NOMO-1 treated with DMSO at 0.1 percent for 48 hours (cell line): Measurements from ENCODE around the gene VWF.

Experiments used
- DNase-seq: peaks from one replicate; lab custom pipeline; 2025; ENCODE audit not compliant: unreplicated experiment; lab: John Stamatoyannopoulos, UW

Gene VWF

DNA sequence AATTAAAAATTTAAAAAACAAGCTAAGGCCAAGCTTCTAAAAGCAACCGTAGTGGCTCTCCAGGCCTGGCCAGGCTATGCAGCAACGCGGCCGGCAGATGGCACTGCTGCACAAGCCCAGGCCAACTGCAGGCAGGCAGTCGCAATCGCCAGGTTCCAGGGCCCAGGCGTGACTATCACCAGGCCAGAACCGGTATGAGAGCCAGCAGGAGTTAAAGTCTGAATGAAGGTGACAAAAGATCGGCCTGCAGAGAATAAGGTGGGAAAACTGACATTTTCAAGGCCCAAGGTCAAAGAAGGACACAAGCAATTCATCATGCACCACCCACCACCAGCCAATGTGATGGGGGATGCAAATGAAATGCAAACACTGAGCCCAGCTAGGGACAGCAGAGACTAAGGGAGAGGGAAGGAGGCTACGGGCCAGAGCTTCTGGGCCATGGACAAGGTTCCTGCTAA is 135.8 kb downstream of the VWF start:
- DNase-seq, result peak; percentile 47

DNA sequence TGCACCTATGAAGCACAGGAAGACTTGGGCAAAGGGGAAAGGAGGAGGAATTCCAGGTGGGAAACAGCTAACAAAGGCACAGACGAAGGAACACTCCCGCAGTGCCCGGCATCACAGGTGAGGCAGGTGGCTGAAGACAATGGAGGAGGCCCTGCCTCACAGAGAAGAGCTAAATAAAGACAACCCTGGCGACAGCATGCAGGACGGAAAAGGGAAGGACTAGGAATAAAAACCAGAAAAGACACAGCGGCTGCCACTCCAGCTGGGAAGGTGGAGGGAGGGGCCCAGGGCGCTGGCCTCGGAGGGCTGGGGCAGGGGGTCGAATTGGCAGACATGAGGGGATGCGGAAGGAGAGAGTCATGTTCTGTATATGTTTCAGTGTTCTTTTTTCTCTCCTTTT is 136.4 kb downstream of the VWF start:
- no peak for DNase-seq

DNA sequence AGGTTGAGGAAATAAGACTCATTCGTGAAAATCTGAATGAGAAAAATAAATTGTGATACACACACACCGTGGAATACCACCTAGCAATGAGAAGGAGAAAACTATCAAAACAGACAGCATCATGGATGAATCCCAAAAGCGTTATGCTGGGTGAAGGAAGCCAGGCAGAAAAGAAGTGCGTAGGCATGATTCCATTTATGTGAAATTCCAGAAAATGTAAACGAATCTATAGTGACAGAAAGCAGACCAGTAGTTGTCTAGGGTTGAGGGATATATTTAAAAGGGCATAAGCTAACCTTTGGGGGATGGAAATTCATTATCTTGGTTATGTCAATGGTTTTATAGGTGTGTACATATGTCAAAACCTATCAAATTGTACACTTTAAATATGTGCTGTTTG is 136.9 kb downstream of the VWF start:
- no peak for DNase-seq

DNA sequence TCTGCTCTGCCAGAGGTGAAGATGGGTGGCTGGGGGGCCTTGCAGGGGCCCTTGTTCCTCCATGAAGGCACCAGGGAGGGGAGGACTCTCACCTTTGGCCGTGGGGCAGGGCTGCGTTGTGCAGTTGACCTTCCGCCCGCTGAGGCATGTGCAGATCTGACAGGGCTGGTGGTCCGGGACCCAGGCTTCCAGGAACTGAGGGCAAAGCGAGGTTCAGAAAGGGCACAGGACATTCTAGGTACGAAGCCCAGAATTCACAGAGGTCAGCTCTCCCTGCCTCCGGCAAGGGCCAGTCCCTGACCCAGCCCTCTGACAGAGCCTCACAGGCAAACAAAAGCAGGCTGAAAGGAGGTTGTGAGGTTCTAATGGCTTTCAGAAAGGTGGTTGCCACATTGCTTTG is 139.0 kb downstream of the VWF start:
- DNase-seq, result no peak

DNA sequence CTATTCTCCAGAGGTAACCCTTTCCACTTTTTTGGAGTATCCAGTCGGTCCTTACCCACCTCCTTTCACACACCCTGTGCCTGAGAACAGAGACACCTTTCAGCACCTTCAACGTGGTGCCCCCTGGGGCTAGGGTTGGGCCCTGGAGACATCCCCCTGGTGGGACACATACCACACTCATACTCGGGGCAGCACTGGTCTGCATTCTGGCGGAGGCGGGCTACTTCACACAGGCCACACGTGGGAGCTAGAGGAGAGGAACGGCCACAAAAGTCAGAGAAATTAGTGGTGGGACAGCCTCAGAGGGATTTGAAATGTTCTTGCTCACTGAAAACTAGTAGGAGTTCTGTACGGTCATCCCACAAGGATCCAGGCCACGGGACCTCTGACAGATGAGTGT is 139.6 kb downstream of the VWF start:
- DNase-seq, result no peak

DNA sequence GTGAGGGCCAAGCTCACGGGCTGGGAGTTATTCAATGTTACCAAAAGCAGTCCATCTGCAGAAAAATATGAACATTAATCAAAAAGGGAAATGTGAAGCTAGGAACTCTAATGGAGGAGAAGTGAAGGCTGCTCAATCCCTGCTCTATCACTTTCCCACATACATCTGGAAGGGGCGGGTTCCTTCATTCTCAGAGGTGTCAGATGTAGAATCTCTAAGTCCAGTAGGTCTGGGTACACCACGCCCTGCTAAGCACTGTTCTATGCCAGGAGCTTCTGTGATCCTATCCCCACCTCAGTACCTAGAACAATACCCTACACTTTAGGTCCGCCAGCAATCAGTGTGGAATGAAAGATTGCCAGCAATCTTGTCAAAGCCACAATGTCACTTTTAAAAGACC is 142.4 kb downstream of the VWF start:
- DNase-seq, result no peak

DNA sequence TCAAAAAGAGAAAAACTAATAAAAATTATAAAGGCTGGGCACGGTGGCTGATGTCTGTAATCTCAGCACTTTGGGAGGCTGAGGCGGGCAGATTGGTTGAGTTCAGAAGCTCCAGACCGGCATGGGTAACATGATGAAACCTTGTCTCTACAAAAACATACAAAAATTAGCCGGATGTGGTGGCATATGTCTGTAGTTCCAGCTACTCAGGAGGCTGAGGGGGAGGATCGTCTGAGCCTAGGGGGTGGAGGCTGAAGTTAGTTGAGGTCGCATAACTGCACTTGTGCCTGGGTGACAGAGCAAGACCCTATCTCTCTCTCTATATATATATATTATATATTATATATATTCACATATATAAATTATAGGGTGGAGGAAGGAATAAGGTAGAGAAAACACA is 146.9 kb downstream of the VWF start:
- no peak for DNase-seq

DNA sequence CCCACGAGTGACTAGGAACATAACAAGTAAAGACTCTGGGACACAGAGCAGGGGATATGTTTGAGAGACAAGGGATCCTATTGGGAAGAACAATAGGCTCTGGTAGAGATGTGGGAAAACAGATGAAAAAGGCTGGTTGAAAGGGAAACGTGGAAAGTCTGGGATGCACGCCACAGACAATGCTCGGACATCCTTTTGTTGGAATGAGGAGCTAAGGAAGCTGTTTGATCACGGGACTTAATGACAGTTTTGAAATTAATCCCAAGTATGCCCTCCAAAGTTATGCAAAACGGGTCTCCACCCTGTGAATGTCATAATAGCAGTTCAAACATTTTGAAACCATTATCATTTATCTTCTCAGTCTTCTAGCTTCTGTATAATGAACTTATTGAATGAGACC is 147.8 kb downstream of the VWF start:
- DNase-seq, result no peak

DNA sequence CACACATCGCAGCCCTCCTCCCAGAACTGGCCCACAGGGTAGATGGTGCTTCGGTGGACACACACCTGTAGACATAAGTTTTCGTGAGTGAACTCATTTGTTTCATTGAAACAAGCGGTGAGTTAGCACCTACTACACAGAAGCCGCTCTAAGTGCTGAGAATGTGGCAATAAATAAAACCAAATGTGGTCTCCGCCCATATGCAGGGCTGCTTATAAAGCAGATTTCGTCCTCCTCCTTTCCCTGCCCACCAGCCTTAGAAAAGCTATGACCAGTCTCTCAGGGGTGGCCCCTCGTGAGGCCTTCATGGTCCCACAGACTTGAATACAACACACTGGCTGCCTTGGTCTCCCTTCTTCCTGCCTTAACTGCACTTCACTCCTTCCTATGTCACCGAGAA is 148.3 kb downstream of the VWF start:
- no peak for DNase-seq

DNA sequence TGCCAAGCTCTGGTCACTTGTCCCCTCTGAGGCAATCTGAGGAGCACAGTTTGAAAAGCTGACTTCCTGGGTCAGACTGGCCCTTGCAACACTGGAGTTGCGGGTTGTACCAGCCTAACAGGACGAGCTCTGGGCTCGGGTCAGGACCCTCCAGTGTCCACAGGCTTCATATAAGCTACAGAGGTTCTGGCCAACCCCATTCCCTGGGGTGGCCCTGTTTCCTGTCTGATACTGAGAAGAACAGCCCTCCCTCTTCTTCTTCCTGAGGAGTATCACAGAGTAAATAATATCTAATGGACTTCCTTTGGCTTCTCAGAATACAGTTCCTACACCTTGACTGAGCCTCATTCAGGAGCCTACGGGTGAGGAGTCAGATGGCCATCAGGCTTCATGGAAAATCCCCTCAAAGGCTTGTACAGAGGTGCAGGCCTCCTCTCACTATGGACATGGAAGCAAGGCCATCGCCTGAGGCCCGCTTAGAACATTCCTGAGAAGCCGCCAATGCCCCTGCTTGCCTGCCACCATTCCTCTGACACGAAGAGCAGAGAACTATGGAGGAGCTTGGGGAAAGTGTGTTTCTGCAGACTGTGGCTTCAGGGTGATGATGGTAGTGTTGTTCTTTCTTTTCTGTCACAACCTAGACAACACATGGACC is 150.9 kb downstream of the VWF start:
- no peak for DNase-seq

DNA sequence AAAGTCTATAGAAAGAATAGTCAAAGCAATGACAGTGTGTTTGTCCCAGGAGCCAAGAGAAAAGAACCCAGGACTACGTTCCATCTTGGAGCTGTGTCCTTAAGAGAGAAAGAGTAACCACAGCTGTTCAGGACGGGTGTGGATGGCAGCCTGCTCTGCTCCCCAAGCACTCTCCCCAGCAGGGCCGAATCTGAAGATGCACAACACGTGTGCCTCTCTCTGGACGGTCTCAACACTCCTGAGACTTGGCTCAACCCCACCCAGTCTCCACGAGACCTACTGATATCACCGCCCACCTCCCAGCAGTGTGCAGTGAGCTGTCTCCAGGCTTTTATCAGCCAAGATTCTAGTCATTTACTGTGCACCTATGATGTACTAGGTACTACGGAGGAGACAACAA is 152.1 kb downstream of the VWF start:
- no peak for DNase-seq

DNA sequence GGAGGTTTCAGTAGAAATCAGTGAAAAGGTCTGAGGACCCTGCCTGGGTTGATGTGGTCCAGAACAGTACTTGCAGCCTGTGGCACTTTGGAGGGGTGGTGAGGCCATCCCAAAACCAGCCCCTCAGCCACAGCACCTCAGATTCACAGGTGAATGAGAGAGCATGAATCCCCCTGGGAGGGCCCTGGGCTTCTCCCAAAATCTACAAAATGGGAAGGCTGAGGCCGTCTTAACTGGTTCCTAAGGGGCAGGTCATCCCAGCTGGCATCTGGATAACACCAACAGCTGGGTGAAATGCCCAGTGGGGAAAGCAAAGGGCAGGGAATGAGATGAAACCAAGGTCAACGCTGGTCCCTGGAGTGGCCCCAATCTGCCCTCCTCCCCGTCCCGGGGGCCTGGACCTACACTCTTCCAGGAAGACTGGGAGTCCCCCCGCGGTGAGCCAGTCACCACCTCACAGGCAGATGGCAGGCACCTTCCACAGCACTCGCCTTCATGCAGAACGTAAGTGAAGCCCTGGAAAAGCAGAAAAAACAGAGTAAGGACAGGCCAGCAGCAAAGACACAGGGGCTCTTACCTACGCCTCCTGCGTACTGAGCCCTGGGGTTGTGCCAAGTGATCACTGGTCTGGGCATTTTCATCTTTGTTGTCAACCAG is 153.1 kb downstream of the VWF start:
- DNase-seq, result no peak

DNA sequence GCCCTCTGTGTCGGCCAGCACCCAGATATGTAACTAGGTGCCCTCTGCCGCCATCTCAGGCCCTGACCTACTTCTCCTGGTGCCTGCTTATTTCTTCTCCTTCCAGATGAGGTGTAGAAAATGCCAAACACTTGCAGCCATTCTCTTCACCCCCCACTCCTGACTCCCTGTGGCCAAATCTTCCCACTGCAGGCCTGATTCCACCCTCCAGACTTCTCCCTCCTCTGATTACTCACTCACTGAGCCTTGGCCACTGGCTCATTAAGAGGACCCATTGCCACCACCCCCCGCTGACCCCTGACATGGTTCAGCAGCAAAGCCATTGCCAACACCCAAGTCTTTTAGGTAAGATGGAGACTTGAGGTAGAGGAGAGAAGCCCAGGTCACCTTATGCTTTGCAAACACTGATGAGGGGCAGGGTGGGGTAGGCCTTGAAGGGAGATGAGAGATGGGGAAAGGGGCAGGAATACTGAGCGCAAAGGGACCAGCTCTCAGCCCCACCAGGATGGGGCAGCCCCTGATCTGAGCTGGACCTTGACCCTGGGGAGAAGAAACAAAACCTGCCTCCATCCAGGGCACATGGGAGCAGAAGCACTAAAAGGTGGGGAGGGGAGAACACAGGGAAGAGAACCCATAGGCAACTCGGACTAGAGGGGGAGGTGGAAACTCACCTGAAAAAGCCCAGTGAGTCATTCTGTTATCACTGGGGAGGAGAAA is 154.3 kb downstream of the VWF start:
- no peak for DNase-seq

DNA sequence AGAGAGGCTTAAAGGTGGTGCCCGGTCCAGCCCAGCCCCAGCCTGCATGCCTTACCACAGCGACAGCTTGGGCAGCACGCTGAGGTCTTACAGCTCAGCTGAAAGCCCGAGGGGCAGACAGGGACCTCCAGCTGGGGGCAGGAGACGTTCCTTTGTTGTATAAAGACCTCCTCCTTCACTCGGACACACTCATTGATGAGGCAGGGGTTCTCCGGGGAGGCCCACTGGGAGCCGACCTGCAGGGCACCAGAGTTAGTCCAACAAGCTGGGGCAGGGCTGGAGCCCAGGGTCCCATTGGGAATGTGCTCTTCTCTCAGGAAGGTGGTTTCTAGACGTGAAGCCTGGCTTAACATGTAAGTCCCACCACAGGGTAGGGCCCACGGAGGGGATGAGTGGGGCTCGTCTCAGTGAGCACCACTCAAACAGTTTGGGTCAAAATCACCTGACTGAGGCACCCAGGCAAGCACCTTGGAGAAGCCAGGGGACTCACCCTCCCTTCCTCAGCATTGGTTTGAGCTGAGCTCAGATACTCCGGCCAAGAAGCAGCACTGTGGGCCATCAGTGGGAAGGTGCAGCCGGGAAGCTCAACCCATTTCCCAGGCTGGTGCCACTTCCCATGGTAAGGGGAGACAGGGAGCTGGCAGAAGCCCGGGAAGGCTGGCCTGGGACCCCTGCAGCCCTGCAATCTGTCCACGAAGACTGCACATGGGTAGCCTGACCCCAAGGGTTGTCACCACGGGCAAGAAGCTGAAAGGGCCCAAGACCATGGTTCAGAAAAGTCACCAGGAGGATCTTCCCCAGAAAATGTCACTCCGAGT is 155.1 kb downstream of the VWF start:
- DNase-seq, result no peak

DNA sequence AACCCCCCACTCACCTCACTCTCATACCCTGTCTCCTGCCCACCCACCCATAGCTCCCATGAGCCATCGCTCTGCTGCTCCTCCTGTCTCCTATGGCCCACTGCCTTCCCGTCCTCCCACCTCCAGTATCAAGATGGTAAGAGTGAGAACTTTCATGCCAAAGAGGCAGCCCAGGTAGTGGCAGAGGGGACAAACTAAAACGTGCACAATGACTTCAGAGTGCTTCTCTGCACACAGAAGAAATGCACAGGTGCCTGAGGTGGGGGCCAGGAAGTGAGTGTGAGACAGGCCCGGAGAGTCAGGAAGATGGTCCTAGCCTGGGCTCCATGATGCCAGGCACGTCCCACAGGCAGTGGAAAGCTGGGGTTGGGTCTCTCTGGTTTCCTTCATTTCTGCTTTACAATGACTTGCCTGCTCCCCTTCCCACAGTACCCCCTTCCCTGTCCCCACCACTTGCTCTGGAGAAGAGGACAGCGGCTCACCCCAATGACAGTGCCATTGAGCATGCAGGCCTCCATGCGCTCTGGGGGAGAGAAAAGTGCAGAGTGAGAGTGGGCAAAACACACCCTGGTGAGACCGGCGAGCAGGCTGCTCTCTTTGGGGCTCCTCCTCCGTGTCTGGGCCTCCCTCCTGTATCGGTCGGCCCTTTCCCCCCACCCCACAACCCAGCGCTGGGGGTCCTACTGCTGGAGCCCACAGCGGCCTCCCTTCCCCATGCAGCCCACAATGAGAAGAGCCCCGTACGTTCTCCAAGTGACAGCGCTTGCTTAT is 156.6 kb downstream of the VWF start:
- DNase-seq, result no peak

DNA sequence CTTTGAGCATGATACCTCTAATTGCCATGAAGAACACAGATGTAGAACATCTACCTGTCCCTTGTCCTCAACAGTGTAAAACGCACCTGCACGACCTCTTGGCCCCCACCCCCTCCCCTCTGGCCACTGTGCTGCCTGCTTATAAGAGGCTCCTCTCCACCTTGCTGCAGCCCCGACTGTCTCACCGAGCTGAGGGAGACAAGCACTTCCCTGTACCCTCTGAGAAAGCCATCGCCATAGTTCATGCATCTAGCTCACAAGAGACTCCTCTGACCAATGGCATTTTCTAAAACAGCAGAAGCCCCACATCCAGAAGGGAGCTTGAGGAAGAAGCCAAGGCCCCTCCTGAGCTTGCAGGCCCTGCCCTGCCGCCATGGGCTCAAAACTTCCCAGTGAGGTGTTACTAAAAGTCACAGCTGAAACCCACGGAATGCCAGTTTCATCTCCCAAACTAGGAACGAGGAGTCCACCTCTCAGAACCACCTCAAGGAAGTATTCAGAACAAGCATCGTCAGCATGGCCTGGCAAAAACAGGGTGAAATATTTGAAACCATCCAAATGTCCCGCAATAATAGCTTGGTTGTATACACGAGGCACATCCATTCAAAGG is 157.9 kb downstream of the VWF start:
- DNase-seq, result no peak

DNA sequence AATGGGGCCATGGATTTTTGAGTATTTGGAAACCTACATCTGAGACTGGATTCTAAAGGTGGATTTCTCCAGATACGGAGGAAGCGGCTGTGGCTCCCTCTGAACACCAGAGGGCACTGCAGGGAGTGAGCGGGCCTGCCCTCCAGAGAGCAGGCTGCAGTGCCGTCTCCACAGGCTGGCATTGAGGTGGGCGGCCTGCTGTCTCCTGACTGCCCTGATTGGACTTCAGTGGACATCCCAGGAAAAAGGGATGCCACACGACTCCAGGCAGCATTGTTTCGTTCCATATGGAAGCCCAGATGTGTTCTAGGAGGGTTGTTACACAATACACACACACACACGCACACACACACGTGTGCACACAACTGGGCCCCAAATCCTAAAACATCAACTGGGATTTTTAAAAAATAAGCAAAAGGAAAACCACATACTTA is 158.5 kb downstream of the VWF start:
- DNase-seq, result peak; percentile 38

DNA sequence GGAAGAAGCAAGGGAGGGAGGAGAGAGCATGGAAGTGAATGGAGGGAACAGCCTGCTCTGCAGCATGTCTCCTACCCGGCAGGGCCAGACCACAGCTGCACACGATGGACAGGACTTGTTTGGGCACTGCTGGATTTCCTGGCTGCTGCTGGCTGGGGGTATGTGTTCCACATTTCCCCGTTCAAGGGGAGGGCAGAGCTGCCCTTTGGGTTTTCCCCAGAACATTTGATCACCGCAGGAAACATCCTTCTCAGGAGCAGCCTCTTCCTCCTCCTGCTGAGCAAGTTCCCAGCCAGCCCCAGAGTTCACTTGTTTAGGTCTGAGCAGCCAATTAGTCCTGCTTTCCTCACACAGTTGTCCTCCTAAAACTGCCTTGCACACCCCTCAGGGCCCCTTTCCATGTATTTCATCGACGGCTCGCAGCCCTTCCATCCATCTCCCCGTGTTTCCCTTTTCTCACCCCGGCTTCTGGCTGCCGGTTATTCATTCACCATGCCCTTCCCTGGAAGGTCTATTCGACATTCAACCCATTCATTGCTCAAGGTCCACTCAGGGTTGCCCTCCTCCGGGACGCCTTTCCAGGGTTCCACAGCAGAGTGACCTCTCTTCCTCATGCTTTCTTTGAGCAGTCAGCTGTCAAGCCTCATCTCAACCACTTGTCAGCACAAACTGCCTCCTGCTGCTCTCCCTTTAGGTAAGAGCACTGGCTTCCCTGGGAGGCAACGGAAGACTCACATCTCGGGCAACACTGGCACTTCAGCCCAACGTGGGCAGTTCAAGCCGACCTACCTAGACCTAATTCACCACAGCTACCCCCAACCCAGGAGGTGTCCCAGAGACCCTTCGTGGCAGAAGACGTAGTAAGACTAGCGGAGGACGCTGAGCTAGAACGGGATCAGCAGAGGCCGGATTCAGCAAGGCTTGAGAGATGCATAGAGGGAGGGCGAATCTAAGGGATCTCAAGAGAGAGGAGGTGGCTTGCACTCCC is 159.3 kb downstream of the VWF start:
- DNase-seq, result no peak

DNA sequence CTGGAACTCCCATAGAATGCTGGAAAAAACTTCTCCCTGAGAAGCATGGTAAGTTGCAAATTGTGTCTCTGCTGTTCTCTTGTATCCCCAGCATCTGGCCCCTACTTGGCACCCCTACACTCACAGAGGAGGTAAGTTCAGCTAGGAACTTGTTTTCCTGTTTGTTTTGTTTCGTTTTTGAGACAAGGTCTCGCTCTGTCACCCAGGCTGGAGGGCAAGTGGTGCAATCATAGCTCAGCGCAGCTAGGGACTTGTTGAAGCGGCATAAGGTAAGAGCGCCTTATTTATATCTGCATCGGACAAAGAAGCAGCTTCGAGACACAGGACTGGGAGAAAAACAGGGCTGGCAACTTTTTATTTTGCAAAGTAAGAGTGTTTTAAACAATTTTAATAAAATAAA is 161.0 kb downstream of the VWF start:
- DNase-seq, result no peak
